Stimulated activated CD8-positive, alpha-beta memory T cell treated with anti-CD3 and anti-CD28 coated beads, Interleukin-4, amount 100 ng/mL, for 4 hours (primary cell): Measurements from ENCODE around the gene LRRC52.

Source experiments
- DNase-seq, 2 donors: peaks; one replicate each; pipeline ENCODE4 v3.0.0-alpha.2; 2020; ENCODE audit warnings: low read depth in 2 of 2, low spot score in 1 of 2

Gene LRRC52

DNA sequence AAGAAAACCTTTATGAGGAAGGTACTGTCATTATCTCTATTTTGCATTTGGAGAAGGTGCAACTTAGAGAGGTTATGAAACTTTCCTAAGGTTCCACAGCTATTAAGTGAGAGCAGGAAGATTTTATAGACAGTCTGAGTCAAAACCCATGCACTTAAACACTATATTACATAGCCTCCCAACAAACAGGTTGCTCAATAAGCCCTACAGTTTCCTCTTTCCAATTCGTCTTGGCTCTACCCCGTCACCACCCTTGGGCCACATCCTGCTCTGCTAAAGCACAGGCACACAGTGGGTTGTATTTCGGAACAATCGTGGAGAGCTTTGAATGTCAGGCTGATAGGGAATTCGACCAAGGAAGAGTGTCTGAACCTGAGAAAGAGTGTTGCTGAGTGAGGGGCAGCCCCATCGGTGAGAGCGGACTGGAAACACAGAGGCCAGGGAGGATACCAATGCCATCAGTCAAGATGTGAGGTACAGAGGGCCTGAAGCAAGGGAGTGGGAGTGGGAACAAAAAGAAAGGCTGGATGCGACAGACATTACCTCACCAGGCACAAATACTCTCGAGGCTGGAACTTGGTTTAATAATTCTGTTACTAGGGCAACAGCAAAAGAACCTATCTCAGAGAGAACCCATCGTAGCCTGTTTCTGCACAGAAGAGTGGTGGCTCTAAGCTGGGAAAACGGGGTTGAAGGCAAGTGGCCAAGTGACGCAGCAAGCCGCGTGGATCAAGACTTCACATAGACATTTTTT, 6.3 kb upstream of the LRRC52 start:
- DNase-seq = no peak

- no peak for DNase-seq
Observed at GRCh38 chr1:165539306-165539705, 4.5 kb upstream of the LRRC52 start.

DNA sequence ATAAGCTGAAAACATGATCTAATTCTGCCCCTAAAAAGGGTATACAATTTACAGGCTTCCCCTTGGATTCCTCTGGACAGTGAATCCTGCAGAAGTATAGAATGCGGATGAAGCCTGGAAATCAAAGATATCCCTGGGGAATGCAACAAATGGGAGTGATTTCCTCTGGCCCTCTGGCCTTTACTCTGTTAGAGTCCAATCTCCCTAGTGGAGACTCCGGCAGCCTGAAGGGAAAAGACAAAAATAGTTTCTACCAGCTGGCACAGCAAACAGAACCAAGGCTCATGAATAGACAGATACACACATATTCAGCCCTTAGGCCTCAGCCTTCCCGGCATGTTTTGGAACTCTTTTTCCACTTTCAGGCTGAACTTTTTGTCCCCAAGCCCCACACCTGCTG, 3.9 kb upstream of the LRRC52 start:
- DNase-seq = no peak

DNA sequence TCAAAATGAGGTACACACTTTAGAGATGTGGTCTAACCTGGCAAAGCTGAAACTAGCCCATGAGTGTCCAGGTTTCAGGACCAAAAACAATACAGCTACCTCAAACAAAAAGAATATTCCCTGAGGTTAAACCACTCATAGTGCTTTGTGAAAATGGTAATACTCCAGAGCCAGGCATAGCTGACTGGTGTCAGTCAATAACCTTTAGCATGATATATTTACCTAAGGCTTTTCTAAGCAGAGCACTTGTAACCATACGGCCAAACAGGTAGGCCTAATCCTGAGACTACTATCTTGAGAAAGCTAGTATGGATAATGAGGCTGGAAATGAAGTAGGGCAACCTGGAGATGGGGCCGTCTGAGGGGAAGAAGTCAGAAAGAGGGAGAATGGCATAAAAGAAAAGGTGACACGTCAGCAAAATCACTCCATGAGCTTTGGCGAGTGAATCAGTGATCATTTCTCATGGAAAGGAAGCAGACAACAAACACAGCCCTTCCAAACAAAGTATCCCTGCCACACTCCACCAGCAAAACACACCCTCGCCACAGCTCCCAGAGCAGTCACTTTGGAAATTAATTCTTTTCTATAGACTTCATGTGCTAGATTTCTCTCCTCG, 1.7 kb upstream of the LRRC52 start:
- no peak for DNase-seq

GRCh38 chr1:165542647-165543046, 1.2 kb upstream of the LRRC52 start:
- DNase-seq = no peak

- no peak for DNase-seq
Observed at GRCh38 chr1:165544996-165545395, 1.2 kb downstream of the LRRC52 start.

DNA sequence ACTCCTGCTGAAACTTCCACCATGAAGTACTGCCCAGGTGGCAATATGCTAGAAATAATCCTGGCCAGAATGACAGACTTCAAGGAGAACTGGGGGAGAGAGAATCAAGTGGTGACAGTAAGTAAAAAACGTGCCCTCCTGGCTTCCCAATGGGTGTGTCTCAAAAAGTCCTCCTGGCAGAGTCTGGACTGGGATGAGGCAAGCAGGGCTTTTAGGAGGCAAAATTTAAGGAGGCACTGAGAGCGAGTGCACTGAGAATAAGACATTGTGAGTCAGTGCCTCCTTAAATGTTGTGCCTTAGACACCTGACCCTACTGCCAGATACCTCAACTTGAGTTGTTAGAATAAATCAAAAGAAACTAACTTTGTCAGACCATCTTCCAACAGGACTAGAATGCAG, 2.2 kb downstream of the LRRC52 start:
- no peak for DNase-seq

- no peak for DNase-seq
Observed at GRCh38 chr1:165549973-165550372, 6.2 kb downstream of the LRRC52 start.

GRCh38 chr1:165551469-165551868, 7.7 kb downstream of the LRRC52 start:
- no peak for DNase-seq

DNA sequence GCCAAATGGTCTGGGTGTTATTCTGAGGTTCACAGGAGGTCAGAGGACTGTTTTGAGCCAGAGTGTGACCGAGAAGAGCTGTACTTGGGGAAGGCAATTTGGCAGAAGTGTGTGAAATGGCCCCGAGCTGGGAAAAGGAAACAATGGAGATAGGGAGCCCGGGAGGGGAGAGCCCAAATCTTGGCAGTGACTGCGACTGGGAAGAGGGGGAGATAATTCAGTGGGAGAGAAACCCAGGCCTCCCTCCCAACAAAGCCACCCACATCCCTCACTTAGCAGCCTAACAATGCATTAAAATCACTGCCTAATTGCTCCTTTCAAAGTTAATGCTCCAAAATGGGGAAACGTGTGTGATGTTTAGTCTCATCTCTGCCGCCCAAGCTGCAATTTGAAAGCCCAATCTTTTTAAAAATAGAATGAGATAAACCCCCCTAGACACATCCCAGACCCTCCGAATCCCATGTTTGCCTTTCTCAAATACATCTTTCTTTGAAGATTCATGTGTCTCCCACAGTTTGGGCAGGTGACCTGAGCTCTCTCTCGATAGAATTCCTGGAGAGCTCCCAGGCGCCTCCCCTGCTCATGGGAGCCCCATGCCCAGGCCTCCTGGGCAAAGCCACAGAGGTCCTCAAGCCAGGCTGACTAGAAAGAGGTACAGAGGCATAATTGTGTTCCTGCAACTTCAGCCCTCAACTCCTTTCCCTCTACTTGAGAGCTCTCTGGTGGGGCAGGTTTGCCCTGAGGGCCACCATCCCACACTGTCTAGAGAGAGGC, 17.3 kb downstream of the LRRC52 start:
- DNase-seq = no peak

DNA sequence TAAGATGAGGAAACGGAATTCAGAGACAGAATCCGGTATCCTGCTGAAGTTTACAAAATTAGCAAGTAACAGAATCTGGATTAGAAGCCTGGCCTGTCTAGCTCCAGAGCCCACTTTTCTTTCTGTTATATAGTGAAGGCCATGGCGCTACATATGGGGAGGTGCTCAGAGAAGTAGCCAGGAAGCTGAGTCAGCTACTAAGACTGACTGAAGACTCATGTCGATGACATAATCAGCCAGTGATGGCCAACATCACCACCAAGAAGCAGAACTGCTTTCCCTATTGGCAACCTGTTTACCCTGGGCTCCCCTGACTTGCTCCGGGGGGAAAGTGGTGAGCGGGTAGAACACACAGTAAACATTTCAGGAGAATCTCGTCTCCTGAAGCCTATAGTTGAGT, 18.8 kb downstream of the LRRC52 start:
- no peak for DNase-seq

DNA sequence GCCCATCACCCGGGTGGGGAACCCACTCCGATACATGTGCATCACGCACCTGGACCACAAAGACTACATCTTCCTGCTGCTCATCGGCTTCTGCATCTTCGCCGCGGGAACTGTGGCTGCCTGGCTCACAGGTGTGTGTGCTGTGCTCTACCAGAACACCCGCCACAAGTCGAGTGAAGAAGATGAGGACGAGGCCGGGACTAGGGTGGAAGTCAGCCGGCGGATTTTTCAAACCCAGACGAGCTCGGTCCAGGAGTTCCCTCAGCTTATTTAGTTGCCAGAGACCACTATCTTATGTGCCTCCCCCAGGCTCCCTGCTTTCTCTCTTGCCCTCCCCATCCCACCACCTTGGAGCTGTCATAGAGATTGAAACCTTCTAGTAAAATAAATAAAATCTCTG, 19.8 kb downstream of the LRRC52 start:
- no peak for DNase-seq

DNA sequence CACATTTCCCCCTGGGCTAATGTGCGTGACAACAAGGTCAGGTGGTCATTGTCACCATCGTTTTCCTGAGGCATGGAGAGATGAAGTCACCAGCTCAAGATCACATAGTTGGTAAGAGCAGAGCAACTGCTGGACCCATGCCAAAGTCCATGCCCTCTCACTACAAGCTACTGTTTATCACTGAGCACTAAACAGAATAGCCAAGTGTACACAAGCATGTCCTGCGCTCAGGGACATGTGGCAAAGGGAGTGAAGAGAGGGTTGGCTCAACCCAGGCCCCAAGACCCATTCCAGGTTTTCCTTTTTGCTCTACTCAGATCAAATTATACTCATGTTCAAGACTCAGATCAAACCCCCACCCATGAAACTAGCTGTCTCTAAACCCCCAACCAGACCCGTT, 20.8 kb downstream of the LRRC52 start:
- no peak for DNase-seq

- DNase-seq = no peak
Observed at GRCh38 chr1:165565751-165566490, 22.1 kb downstream of the LRRC52 start.

DNA sequence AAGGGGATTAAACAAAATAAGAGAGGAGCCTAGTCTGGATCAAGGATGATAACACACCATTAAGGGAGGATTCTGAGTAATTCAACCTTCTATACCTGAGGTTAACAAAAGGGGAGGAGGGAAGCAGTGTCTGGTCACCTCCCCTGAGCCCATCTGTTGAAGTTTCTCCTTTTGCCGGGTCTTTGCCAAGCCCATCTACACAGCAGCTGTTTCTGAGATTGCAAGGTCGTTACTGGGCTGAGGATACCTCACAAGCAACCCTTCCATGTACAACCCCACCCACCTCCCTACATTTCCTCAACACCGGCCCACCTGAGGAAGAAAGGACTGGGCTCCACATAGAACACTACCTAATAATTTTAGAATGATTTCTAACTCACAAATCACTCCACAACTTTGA, 26.3 kb downstream of the LRRC52 start:
- no peak for DNase-seq

GRCh38 chr1:165573787-165574186, 30.0 kb downstream of the LRRC52 start:
- no peak for DNase-seq

DNA sequence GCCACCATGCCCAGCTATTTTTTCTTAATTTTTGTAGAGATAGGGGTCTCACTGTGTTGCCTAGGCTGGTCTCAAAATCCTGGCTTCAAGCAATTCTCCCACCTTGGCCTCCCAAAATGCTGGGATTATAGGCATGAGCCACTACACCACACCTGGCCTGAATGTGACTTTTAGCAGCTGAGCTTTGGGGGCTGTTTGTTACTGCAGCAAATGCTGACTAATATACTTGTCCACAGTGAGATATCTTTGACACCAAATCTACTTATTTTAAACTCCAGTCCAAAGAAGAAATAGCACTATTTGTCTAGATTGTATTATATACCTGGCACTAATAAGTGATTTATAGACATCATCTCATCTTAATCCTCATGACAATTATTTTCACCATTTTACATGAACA, 30.5 kb downstream of the LRRC52 start:
- no peak for DNase-seq

- DNase-seq = no peak
Observed at GRCh38 chr1:165575468-165576099, 31.8 kb downstream of the LRRC52 start.

- DNase-seq = no peak
Observed at GRCh38 chr1:165576536-165576935, 32.7 kb downstream of the LRRC52 start.

- DNase-seq = no peak
Observed at GRCh38 chr1:165577707-165578106, 33.9 kb downstream of the LRRC52 start.
